ENCODE results near the gene SLCO2B1. TPM values are rescaled to one million over a fixed set of nuclear protein-coding genes. Genes with fewer than 3 reads are reported as not detected.

Gene SLCO2B1
- total and polyA plus RNA-seq, 2 donors from 2014 or later = 8.9 to 117 TPM

DNA sequence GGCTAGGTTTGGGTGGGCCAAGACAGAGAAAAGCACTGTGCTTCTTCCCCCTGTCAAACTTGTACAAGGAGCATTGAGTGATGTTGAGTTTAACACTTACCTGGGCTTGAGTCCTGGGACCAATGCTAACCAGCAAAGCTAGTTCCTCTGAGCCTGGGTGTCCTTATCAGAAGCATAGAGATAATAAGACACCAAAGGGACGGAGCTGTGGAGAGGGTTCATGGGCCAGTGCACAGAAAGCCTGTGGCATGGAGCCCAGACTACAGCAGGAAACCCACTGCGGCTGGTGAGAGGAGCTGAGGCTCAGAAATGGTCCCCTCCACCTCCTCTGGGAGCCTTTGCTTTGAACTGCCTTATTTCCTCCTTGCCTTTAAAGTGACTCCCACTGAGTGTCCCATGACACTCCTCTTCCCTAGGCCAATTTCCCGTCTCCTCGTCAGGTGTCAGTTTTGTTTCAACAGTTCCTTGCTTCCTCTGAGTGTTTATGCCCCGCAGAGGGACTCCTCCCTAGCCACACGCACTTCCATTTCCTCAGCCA, 9.4 kb downstream of the SLCO2B1 start:
- TF ChIP-seq, protein P1, sequence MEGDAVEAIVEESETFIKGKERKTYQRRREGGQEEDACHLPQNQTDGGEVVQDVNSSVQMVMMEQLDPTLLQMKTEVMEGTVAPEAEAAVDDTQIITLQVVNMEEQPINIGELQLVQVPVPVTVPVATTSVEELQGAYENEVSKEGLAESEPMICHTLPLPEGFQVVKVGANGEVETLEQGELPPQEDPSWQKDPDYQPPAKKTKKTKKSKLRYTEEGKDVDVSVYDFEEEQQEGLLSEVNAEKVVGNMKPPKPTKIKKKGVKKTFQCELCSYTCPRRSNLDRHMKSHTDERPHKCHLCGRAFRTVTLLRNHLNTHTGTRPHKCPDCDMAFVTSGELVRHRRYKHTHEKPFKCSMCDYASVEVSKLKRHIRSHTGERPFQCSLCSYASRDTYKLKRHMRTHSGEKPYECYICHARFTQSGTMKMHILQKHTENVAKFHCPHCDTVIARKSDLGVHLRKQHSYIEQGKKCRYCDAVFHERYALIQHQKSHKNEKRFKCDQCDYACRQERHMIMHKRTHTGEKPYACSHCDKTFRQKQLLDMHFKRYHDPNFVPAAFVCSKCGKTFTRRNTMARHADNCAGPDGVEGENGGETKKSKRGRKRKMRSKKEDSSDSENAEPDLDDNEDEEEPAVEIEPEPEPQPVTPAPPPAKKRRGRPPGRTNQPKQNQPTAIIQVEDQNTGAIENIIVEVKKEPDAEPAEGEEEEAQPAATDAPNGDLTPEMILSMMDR (IDR thresholded peaks at IDR 0.05; ENCODE audit: borderline replicate concordance, extremely low read depth, insufficient read depth) = no peak
- Histone ChIP-seq H3K4me1 (ENCODE audit: control insufficient read depth in 2 of 3, insufficient read depth in 2 of 3, low read depth in 1 of 3, low read length in 3 of 3) (peaks cover 0 to 32% (median 19%) of the 10 kb centered on the region in 3 donors), H3K9ac (ENCODE audit: low read length in 3 of 3) (peak overlapping the region in 1 of 3 donors; percentile 38), H3K4me3 (ENCODE audit: low read length in 3 of 3) (peak overlapping the region in 2 of 3 donors; percentile 21 to 56), H3K27ac (ENCODE audit: low read depth in 2 of 2, low read length in 2 of 2) (peak overlapping the region; percentile 62 to 91), H3K36me3 (ENCODE audit: control insufficient read depth in 2 of 3, insufficient read depth in 3 of 3, low read length in 3 of 3) (no peaks in the 10 kb centered on the region), H3K27me3 (ENCODE audit: control insufficient read depth, insufficient read depth, low read length) (no peaks in the 10 kb centered on the region), H3K9me3 (ENCODE audit: control insufficient read depth in 2 of 3, insufficient read depth in 1 of 3, low read length in 3 of 3) (no peaks in the 10 kb centered on the region)
- DNase-seq (peak in 1 of 5 donors; percentile 26), FAIRE-seq (no peak)
- intact Hi-C loops (cut with DNase I) = no loop called here

DNA sequence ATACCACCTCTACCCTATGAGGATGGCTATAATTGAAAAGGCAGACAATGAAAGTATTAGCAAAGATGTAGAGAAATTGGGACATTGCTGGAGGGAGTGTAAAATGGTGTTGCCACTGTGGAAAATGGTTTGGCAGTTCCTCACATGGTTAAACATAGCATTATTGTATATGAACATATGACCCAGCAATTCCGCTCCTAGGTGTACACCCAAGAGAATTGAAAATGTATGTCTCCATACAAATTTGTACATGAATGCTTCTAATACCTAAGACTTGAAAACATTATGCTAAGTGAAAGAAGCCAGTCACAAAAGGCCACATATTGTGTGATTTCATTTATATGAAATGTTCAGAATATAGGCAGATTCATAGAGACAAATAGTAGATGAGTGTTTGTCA, 10.0 kb downstream of the SLCO2B1 start:
- H3K9me3 ChIP-seq (ENCODE audit: control insufficient read depth in 2 of 3, insufficient read depth in 1 of 3, low read length in 3 of 3) = no peaks in the 10 kb centered on the region
- H3K36me3 ChIP-seq (ENCODE audit: control insufficient read depth in 2 of 3, insufficient read depth in 3 of 3, low read length in 3 of 3) = no peaks in the 10 kb centered on the region
- H3K4me1 ChIP-seq (ENCODE audit: control insufficient read depth in 2 of 3, insufficient read depth in 2 of 3, low read depth in 1 of 3, low read length in 3 of 3) = peaks cover 0 to 32% (median 19%) of the 10 kb centered on the region in 3 donors
- peak overlapping the region; percentile 62 to 91 for H3K27ac ChIP-seq (ENCODE audit: low read depth in 2 of 2, low read length in 2 of 2)
- peak overlapping the region in 1 of 3 donors; percentile 38 for H3K9ac ChIP-seq (ENCODE audit: low read length in 3 of 3)
- intact Hi-C loops (cut with DNase I) = no loop called here
- peak overlapping the region in 2 of 3 donors; percentile 30 to 56 for H3K4me3 ChIP-seq (ENCODE audit: low read length in 3 of 3)
- TF ChIP-seq, protein P1 (IDR thresholded peaks at IDR 0.05; ENCODE audit: borderline replicate concordance, extremely low read depth, insufficient read depth) = no peak
- no peaks in the 10 kb centered on the region for H3K27me3 ChIP-seq (ENCODE audit: control insufficient read depth, insufficient read depth, low read length)
- DNase-seq = no peak
- FAIRE-seq = no peak

DNA sequence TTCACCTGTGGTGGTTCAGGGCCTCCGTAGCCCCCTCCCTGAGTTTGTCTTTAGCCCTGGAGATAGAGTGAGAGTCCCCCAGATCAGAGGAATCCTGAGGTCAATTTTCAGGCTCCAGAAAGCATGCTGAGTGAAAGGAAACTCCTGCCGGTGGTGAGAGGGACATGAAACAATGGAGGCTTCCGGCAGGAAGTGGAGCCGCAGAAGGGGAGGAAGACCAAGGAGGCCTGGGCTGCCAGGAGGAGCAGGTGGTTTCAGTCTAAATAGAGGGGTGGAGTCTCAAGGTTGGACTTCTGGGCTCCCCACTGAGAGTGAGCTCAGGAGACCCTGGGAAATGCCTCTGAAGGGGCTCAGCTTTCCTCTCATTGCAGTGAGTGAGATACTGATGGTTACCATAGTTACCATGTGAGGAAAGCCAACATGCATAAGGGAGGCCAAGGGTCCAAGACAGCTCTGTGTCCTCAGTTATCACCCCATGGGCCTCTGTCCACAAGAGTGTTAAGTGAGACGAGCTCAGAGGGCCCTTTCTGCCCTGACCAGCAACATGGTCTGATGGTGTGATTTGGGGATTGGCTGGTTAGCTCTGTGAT, 10.7 kb downstream of the SLCO2B1 start:
- H3K27me3 ChIP-seq (ENCODE audit: control insufficient read depth, insufficient read depth, low read length) = no peaks in the 10 kb centered on the region
- no peak overlapping the region for H3K27ac ChIP-seq (ENCODE audit: low read depth in 2 of 2, low read length in 2 of 2)
- H3K4me1 ChIP-seq (ENCODE audit: control insufficient read depth in 2 of 3, insufficient read depth in 2 of 3, low read depth in 1 of 3, low read length in 3 of 3) = peaks cover 0 to 32% (median 19%) of the 10 kb centered on the region in 3 donors
- H3K9ac ChIP-seq (ENCODE audit: low read length in 3 of 3) = no peak overlapping the region
- DNase-seq = peak in 1 of 5 donors; percentile 42
- H3K36me3 ChIP-seq (ENCODE audit: control insufficient read depth in 2 of 3, insufficient read depth in 3 of 3, low read length in 3 of 3) = peaks cover 0 to 3% (median 0%) of the 10 kb centered on the region in 3 donors
- no peak for FAIRE-seq
- H3K4me3 ChIP-seq (ENCODE audit: low read length in 3 of 3) = no peak overlapping the region
- no peaks in the 10 kb centered on the region for H3K9me3 ChIP-seq (ENCODE audit: control insufficient read depth in 2 of 3, insufficient read depth in 1 of 3, low read length in 3 of 3)
- intact Hi-C loops (cut with DNase I) = no loop called here
- TF ChIP-seq, protein P1 (IDR thresholded peaks at IDR 0.05; ENCODE audit: borderline replicate concordance, extremely low read depth, insufficient read depth) = no peak
